Panc1 (cell line): ENCODE data around the gene COL13A1. TPM values are rescaled to one million over a fixed set of nuclear protein-coding genes. Genes with fewer than 3 reads are reported as not detected.

Source experiments
- ATAC-seq: fragments of 200-7000 bp; cut with Tn5 transposase; 2 replicates; pipeline ENCODE4 v1.9.1; 2020; ENCODE audit warnings: mild to moderate bottlenecking, moderate library complexity
- BruUV-seq: library from RNA; stranded (reverse); fragments of 400-500 nt; replicated peaks from 2 replicates; lab custom pipeline; 2021; lab: Mats Ljungman, UMichigan
- CTCF ChIA-PET: fragments of 300-600 bp; sonication (Branson Sonifier 250); formaldehyde crosslinking; loops from one replicate; lab custom pipeline; 2022; ENCODE audit warnings: antibody characterized with exemption; lab: Charles Lee
- POLR2A ChIA-PET: fragments of 300-600 bp; sonication (Branson Sonifier 250); formaldehyde crosslinking; loops from one replicate; lab custom pipeline; 2022; ENCODE audit warnings: antibody characterized with exemption; lab: Charles Lee
- DNase-seq: peaks from one replicate; pipeline ENCODE4 v3.0.0-alpha.2; 2010; ENCODE audit warnings: low read depth, low spot score
- H3K27ac ChIP-seq: 2 replicates; pipeline ENCODE4 v1.5.1; 2011; ENCODE audit warnings: mild to moderate bottlenecking, low read length, inconsistent platforms
- H3K27me3 ChIP-seq: fragments of 200-500 bp; sonication (Bioruptor generic); 2 replicates; pipeline ENCODE4 v1.6.0; 2014; ENCODE audit warnings: low read length, inconsistent platforms; ENCODE audit not compliant: control insufficient read depth, insufficient read depth
- H3K36me3 ChIP-seq: fragments of 200-500 bp; sonication (Bioruptor generic); 2 replicates; pipeline ENCODE4 v1.5.1; 2014; ENCODE audit warnings: inconsistent platforms, mild to moderate bottlenecking, low read length, moderate library complexity; ENCODE audit not compliant: control insufficient read depth, insufficient read depth
- H3K4me1 ChIP-seq: 2 replicates; pipeline ENCODE4 v1.5.1; 2011; ENCODE audit warnings: inconsistent platforms, mild to moderate bottlenecking, low read length, moderate library complexity; ENCODE audit not compliant: control insufficient read depth, insufficient read depth
- H3K4me3 ChIP-seq, 2 experiments: 2 replicates each; pipeline ENCODE4 v1.5.1; 2011 to 2012; ENCODE audit warnings: low read depth in 2 of 2, low read length in 2 of 2, mild to moderate bottlenecking in 2 of 2, inconsistent platforms in 1 of 2, moderate library complexity in 1 of 2
- H3K9me3 ChIP-seq: fragments of 200-500 bp; sonication (Bioruptor generic); 2 replicates; pipeline ENCODE4 v1.5.1; 2014; ENCODE audit warnings: low read depth, mild to moderate bottlenecking, inconsistent platforms, low read length, moderate library complexity; ENCODE audit not compliant: control insufficient read depth, insufficient read depth
- POLR2AphosphoS5 ChIP-seq: IDR thresholded peaks from 2 replicates; pipeline ENCODE4 v1.6.1; 2012; ENCODE audit warnings: mild to moderate bottlenecking, low read depth, low read length, moderate library complexity
- SIN3A ChIP-seq: IDR thresholded peaks from 2 replicates; pipeline ENCODE4 v1.6.1; 2012; ENCODE audit warnings: low read depth, mild to moderate bottlenecking, low read length, moderate library complexity, borderline replicate concordance; ENCODE audit not compliant: insufficient read depth
- TCF7L2 ChIP-seq: IDR thresholded peaks from 2 replicates; pipeline ENCODE4 v1.6.1; 2011; ENCODE audit warnings: mild to moderate bottlenecking, low read depth, low read length, inconsistent platforms
- in situ Hi-C: cut with HindIII; loops from 2 replicates; pipeline ENCODE4 v1.10.0; 2016; ENCODE audit warnings: low sequenced_read_pairs, low pct_unique_long_range_greater_than_20kb
- intact Hi-C: fragments of 100-400 bp; cut with micrococcal nuclease; formaldehyde crosslinking; loops from one replicate; pipeline ENCODE4 v1.10.0; 2022; ENCODE audit not compliant: unreplicated experiment
- total RNA-seq: library from RNA; stranded (reverse); gene quantifications from one replicate; pipeline ENCODE4 v1.2.1, GENCODE V29; 2021; ENCODE audit not compliant: unreplicated experiment
- TF ChIP-seq, protein P1 (sequence below), 2 experiments: IDR thresholded peaks; 2 replicates each; pipeline ENCODE4 v1.6.1; 2011 to 2012; ENCODE audit warnings: low read depth in 2 of 2, control low read depth in 1 of 2, low read length in 1 of 2, mild to moderate bottlenecking in 1 of 2, moderate library complexity in 1 of 2; ENCODE audit not compliant: insufficient read depth in 1 of 2
- TF ChIP-seq, protein P2 (sequence below): fragments of 450-650 bp; IDR thresholded peaks from 2 replicates; pipeline ENCODE4 v1.5.1; 2017; ENCODE audit warnings: mild to moderate bottlenecking

COL13A1 gene
- total RNA-seq, 1 experiment from 2014 or later = 1.0 TPM

DNA sequence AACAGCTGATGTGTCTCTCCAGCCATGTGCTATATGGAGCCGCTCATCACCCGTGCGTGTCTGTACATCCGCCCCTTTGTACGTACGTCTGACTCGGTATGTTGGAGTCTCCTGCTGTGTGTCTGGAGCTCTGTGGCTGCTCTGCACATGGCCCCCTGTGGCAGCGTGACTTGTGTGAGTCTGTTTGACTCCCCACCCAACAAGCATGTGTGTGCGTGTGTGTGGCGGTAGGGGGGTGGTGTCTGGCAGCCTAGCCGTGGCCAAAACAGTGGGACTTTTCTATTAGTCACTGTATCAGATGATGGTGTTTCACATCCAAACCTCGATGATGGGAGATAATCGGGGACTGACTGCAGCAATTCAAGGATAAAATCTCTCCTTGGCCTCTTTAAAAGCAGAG, 94.1 kb downstream of the COL13A1 start:
- no peaks in the 10 kb centered on the region for H3K4me1 ChIP-seq
- no peak for TF ChIP-seq SIN3A
- H3K4me3 ChIP-seq = no peak overlapping the region
- ATAC-seq (no peak), DNase-seq (no peak)
- intact Hi-C loops (no loop called here), in situ Hi-C loops (no loop called here)
- H3K27me3 ChIP-seq = no peaks in the 10 kb centered on the region
- ChIA-PET POLR2A (no interaction called here), CTCF (no interaction called here)
- no TSS peak for BruUV-seq
- H3K27ac ChIP-seq = no peak overlapping the region
- no peaks in the 10 kb centered on the region for H3K9me3 ChIP-seq
- no peaks in the 10 kb centered on the region for H3K36me3 ChIP-seq

DNA sequence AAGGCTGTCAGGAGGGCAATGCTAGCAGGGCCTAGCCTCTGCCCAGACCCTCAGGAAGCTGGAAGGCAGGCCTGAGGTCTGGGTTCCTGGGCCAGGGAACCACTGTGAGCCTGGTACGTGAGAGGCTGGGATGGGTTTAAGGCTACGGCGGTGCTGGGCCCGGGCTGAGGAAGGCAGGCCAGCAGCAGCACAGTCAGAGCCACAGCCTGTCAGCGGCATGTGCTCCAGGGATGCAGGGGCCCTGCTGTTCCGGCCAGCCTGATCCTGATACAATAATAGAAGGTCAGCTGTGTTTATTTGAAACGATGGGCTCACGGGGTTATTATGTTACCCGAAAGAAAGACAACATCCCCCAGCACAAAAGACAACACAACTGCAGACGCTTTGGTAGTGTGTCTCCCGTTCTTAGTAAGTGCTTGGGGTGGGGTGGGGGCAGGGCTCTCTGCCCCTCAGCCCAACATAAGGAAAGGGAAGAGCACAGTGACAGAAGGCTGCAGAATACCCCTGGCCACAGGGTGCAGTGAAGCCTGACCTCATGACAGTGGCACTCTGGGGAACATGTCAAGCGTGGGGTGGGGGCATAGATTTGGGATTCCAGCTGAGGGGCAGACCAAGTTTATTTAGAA, 95.0 kb downstream of the COL13A1 start:
- CTCF ChIA-PET = interaction anchor here (0.5 kb wide), 1 partner anchor 183 kb away, joined by 3 read pairs; no protein-coding TSS in a partner anchor
- intact Hi-C loops = no loop called here
- no TSS peak for BruUV-seq

More for the DNA sequence above, 95.0 kb downstream of the COL13A1 start:
- Histone ChIP-seq H3K4me1 (no peaks in the 10 kb centered on the region), H3K36me3 (no peaks in the 10 kb centered on the region), H3K27me3 (no peaks in the 10 kb centered on the region), H3K4me3 (no peak overlapping the region), H3K9me3 (no peaks in the 10 kb centered on the region), H3K27ac (no peak overlapping the region)
- POLR2A ChIA-PET = no interaction called here
- DNase-seq = no peak
- ATAC-seq = no peak
- no peak for TF ChIP-seq TCF7L2
- TF ChIP-seq, protein P1, sequence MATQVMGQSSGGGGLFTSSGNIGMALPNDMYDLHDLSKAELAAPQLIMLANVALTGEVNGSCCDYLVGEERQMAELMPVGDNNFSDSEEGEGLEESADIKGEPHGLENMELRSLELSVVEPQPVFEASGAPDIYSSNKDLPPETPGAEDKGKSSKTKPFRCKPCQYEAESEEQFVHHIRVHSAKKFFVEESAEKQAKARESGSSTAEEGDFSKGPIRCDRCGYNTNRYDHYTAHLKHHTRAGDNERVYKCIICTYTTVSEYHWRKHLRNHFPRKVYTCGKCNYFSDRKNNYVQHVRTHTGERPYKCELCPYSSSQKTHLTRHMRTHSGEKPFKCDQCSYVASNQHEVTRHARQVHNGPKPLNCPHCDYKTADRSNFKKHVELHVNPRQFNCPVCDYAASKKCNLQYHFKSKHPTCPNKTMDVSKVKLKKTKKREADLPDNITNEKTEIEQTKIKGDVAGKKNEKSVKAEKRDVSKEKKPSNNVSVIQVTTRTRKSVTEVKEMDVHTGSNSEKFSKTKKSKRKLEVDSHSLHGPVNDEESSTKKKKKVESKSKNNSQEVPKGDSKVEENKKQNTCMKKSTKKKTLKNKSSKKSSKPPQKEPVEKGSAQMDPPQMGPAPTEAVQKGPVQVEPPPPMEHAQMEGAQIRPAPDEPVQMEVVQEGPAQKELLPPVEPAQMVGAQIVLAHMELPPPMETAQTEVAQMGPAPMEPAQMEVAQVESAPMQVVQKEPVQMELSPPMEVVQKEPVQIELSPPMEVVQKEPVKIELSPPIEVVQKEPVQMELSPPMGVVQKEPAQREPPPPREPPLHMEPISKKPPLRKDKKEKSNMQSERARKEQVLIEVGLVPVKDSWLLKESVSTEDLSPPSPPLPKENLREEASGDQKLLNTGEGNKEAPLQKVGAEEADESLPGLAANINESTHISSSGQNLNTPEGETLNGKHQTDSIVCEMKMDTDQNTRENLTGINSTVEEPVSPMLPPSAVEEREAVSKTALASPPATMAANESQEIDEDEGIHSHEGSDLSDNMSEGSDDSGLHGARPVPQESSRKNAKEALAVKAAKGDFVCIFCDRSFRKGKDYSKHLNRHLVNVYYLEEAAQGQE (IDR thresholded peaks at IDR 0.05; ENCODE audit: insufficient read depth in 1 of 2, low read depth in 2 of 2, low read length in 1 of 2) = no peak
- TF ChIP-seq, protein P2, sequence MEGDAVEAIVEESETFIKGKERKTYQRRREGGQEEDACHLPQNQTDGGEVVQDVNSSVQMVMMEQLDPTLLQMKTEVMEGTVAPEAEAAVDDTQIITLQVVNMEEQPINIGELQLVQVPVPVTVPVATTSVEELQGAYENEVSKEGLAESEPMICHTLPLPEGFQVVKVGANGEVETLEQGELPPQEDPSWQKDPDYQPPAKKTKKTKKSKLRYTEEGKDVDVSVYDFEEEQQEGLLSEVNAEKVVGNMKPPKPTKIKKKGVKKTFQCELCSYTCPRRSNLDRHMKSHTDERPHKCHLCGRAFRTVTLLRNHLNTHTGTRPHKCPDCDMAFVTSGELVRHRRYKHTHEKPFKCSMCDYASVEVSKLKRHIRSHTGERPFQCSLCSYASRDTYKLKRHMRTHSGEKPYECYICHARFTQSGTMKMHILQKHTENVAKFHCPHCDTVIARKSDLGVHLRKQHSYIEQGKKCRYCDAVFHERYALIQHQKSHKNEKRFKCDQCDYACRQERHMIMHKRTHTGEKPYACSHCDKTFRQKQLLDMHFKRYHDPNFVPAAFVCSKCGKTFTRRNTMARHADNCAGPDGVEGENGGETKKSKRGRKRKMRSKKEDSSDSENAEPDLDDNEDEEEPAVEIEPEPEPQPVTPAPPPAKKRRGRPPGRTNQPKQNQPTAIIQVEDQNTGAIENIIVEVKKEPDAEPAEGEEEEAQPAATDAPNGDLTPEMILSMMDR = no peak
- TF ChIP-seq POLR2AphosphoS5 = no peak
- no peak for TF ChIP-seq SIN3A
- in situ Hi-C loops = no loop called here
